ENCODE measurements around the gene SIGLEC11.
"Not testable (repeated sequence)": the region's sequence is repeated elsewhere in the genome, so short reads cannot be mapped to it uniquely, and the experiment has no call there.

SIGLEC11 gene

DNA sequence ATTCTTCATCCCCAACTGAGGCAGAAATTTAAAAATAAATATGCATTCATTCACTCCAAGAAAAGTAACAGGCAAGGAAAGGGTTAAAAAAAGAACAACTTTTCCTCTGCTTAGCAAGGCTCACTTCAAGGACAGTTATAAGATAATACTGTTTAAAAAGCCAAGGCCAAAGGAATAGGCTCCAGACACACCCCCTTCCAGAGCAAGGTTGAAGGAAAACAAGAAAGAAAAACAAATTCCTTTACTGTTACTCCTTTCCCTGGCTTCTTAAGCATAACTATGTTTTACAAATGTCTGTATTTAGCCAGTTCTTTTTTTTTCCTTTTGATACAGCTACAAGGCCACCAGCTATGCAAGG, 8.5 kb downstream of the SIGLEC11 start:
- TF ChIP-seq, protein P1, sequence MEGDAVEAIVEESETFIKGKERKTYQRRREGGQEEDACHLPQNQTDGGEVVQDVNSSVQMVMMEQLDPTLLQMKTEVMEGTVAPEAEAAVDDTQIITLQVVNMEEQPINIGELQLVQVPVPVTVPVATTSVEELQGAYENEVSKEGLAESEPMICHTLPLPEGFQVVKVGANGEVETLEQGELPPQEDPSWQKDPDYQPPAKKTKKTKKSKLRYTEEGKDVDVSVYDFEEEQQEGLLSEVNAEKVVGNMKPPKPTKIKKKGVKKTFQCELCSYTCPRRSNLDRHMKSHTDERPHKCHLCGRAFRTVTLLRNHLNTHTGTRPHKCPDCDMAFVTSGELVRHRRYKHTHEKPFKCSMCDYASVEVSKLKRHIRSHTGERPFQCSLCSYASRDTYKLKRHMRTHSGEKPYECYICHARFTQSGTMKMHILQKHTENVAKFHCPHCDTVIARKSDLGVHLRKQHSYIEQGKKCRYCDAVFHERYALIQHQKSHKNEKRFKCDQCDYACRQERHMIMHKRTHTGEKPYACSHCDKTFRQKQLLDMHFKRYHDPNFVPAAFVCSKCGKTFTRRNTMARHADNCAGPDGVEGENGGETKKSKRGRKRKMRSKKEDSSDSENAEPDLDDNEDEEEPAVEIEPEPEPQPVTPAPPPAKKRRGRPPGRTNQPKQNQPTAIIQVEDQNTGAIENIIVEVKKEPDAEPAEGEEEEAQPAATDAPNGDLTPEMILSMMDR (conservative IDR thresholded peaks at IDR 0.05; ENCODE audit: control insufficient read depth, insufficient read depth, low read depth, low read length) = no peak
- no peak overlapping the region for H3K4me3 ChIP-seq (ENCODE audit: control insufficient read depth, low read depth, low read length)

DNA sequence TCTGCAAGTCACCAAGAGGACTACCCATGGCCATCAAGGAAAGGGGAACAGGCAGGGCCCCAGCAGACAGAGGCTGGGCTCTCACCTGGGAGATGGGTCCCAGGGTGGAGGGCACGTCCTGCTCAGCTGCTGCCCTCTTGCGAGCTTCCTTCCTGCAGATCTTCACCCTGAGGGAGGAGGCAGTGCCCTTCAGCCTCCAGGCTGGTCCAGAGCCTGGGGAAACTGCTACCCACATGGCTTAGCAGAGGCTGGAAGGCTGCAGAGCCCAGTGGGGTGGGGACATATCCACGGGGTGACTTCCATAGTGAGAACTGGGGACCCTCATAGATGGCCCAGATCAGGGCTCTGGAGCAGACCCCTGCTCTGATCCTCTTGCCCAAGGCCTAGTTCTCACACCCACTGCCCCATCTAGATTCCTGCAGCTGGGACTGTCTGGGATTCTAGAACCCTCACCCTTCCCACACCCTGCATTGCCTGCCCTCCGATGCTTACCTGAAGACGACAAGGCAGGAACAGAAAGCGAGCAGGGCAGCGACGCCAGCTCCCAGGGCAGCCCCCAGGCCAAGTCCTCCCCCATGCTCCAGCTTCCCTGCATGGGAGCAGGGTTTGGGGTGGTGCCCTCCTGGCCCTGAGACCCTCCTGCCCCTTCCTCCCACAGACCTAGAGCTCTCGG, 9.0 kb downstream of the SIGLEC11 start:
- TF ChIP-seq, protein P1 (conservative IDR thresholded peaks at IDR 0.05; ENCODE audit: control insufficient read depth, insufficient read depth, low read depth, low read length) = no peak
- DNase-seq (ENCODE audit: low read depth) = no peak
- H3K4me3 ChIP-seq (ENCODE audit: control insufficient read depth, low read depth, low read length) = no peak overlapping the region

More for the DNA sequence above, 8.5 kb downstream of the SIGLEC11 start:
- no peak for DNase-seq (ENCODE audit: low read depth)

DNA sequence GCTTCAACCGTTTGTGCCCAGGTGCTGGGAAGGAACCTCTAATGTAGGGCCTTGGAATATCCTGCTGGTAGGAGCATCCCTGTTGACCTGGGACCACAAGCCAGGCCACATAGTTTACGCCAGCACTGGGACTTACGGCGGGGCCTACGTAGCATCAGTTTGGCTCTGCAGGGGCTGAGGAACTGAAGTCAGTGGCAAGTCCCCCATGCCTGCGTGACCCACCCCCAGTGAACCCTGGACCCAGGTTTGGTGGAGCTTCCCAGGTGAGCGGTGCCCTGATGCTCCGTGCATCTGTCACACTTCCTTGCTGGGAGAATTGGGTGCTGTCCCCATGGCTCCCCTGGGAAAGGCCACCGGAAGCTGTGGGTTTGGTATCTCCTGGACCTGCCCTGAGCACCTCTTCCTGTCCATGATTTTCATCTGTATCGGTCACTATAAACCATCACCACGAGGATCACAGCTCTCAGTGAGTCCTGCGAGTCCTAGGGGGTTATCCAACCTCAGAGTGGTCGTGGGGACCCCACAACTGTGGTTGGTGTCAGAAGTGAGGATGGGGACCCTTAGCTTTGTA, 9.9 kb downstream of the SIGLEC11 start:
- TF ChIP-seq, protein P1 (conservative IDR thresholded peaks at IDR 0.05; ENCODE audit: control insufficient read depth, insufficient read depth, low read depth, low read length) = no peak
- no peak for DNase-seq (ENCODE audit: low read depth)
- no peak overlapping the region for H3K4me3 ChIP-seq (ENCODE audit: control insufficient read depth, low read depth, low read length)

DNA sequence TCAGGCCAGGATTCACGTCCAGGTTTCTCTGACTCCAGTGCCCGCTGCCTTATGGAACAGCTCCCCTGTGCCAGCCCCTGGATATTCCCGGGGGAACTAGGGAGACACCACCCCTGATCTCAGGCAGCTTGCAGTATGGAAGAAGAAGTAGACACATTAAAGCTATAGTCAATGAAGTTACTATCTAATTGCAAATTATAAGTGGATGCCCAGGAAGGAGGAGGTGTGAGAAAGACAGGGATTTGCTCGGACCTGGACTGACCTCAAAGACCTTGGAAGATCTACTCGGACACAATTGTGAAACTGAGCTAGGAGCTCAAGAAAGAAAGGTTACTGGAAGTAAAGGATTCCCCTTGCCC, 10.4 kb downstream of the SIGLEC11 start:
- TF ChIP-seq, protein P1 (conservative IDR thresholded peaks at IDR 0.05; ENCODE audit: control insufficient read depth, insufficient read depth, low read depth, low read length) = no peak
- DNase-seq (ENCODE audit: low read depth) = no peak
- H3K4me3 ChIP-seq (ENCODE audit: control insufficient read depth, low read depth, low read length) = no peak overlapping the region

DNA sequence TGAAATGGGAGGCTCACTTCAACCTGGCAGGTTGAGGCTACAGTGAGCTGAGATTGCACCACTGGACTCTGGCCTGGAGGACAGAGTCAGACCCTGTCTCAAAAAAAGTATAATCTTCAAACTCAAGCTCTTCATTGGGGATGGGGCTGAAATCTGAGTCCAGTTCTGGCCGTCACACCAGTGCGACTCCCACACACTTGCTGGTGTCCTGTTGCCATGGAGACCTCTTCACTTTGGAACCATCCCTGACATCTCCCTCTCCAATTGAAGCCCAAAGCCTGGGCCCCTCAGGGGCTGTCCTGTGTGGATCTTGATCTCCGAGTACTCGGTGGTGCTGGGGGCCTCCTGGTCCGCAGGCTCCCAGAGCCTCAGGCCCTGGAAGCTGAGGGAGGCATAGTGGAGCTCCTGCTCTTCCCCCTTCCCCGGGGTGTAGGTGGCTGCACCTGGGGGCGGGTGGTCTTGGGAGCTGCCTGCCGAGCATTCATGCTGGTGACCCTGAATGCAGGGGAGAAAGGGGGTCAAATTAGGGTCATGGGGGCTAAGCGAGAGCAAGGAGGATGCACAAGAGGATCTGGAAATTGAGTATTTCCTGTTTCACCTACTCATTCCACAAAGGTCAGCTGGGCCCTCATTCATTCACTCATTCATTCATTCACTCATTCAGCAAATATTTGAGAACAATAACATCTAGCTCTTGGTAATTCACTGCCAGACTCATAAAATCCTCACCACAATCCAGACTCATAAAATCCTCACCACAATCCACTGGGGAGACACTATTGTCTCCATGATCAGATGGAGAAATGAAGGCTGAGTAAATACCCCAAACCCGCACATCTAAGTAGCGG, 11.0 kb downstream of the SIGLEC11 start:
- TF ChIP-seq, protein P1 (conservative IDR thresholded peaks at IDR 0.05; ENCODE audit: control insufficient read depth, insufficient read depth, low read depth, low read length) = no peak
- peak; percentile 21 for DNase-seq (ENCODE audit: low read depth)
- H3K4me3 ChIP-seq (ENCODE audit: control insufficient read depth, low read depth, low read length) = no peak overlapping the region

DNA sequence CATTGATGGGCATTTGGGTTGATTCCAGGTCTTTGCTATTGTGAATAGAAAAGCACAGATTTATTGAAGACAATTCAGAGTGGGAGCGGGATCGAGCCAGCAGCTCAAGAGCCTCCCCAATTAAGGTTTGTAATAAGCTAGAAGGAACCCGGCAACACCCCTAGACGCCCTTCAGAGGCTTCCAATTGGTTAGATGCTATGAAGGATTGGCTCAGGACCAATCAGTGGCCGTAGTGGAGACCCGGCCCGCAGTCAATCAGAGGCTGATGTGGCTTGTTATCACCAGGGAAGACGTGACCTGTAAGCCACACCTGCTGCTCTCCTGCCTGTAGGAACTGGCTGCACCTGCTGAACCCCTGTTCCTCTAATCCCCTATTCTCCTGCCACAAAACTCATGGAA, 14.6 kb downstream of the SIGLEC11 start:
- H3K4me3 ChIP-seq (ENCODE audit: control insufficient read depth, low read depth, low read length) = no peak overlapping the region
- TF ChIP-seq, protein P1 (conservative IDR thresholded peaks at IDR 0.05; ENCODE audit: control insufficient read depth, insufficient read depth, low read depth, low read length) = no peak
- DNase-seq (ENCODE audit: low read depth) = no peak

DNA sequence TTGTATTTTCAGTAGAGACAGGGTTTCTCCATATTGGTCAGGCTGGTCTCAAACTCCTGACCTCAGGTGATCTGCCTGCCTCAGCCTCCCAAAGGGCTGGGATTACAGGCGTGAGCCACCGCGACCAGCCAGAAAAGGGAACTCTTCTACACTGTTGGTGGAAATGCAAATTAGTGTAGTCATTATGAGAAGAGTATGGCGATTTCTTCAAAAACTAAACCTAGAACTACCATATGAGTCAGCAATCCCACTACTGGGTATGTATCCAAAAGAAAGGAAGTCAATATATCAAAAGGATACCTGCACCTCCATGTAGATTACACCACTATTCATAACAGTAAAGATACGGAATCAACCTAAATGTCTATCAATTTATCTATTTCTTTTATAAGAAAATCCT, 16.4 kb downstream of the SIGLEC11 start:
- not testable (repeated sequence) for H3K4me3 ChIP-seq (ENCODE audit: control insufficient read depth, low read depth, low read length); DNase-seq (ENCODE audit: low read depth)

Measured in fibroblast of mammary gland (primary cell).